Esophagus (tissue), 2 donors: ENCODE data around the gene SPINK14. TPM values are rescaled to one million over a fixed set of nuclear protein-coding genes. Genes with fewer than 3 reads are reported as not detected.

Source experiments
- H3K27ac ChIP-seq, 2 donors: one replicate each; pipeline ENCODE4 v1.5.1; 2013; ENCODE audit warnings: low read depth in 2 of 2, mild to moderate bottlenecking in 2 of 2, inconsistent platforms in 1 of 2, low read length in 1 of 2, moderate library complexity in 1 of 2
- H3K27me3 ChIP-seq, 2 donors: one replicate each; pipeline ENCODE4 v1.6.1; 2013; ENCODE audit warnings: low read length in 2 of 2, control low read depth in 1 of 2, mild to moderate bottlenecking in 1 of 2; ENCODE audit not compliant: insufficient read depth in 2 of 2, control insufficient read depth in 1 of 2
- H3K36me3 ChIP-seq, 2 donors: one replicate each; pipeline ENCODE4 v1.6.1; 2013; ENCODE audit warnings: low read length in 1 of 2; ENCODE audit not compliant: control insufficient read depth in 2 of 2, insufficient read depth in 2 of 2
- H3K4me1 ChIP-seq, 2 donors: one replicate each; pipeline ENCODE4 v1.6.1; 2013; ENCODE audit warnings: low read length in 1 of 2; ENCODE audit not compliant: control insufficient read depth in 2 of 2, insufficient read depth in 2 of 2
- H3K4me3 ChIP-seq, 2 donors: one replicate each; pipeline ENCODE4 v1.5.1; 2013; ENCODE audit warnings: low read length in 2 of 2, mild to moderate bottlenecking in 2 of 2, low read depth in 1 of 2, moderate library complexity in 1 of 2
- H3K9me3 ChIP-seq, 2 donors: one replicate each; pipeline ENCODE4 v1.6.1; 2013; ENCODE audit warnings: mild to moderate bottlenecking in 2 of 2, low read depth in 1 of 2, low read length in 1 of 2, moderate library complexity in 1 of 2; ENCODE audit not compliant: control insufficient read depth in 2 of 2, insufficient read depth in 1 of 2
- WGBS, 2 donors: extraction: QIAGEN DNeasy Blood & Tissue Kit; methylation state at CpG; one replicate each; pipeline ENCODE4 v1.1.7; 2013; 5-methylcytosine and 5-hydroxymethylcytosine counted together
- polyA plus RNA-seq, 2 donors: library from polyadenylated mRNA; stranded (reverse); fragments of 200-250 nt; gene quantifications; one replicate each; pipeline ENCODE4 v1.2.3, GENCODE V29; 2013
- donor health status: healthy with polysubstance abuse.
- donor health status: Bipolar disorder and iron deficiency.

Gene SPINK14
- polyA plus RNA-seq, 2 donors, result not detected

- Histone ChIP-seq H3K4me3 (no peak overlapping the region), H3K36me3 (no peaks in the 10 kb centered on the region), H3K27me3 (no peaks in the 10 kb centered on the region), H3K4me1 (no peaks in the 10 kb centered on the region), H3K9me3 (no peaks in the 10 kb centered on the region), H3K27ac (peak overlapping the region in 1 of 2 donors; percentile 22)
- 53 to 60% methylated on average over 3 of the region's 3 CpGs for WGBS, 2 donors
Observed at GRCh38 chr5:148186248-148187003, 18.1 kb downstream of the SPINK14 start.

- H3K36me3 ChIP-seq, result no peaks in the 10 kb centered on the region
- H3K9me3 ChIP-seq, result no peaks in the 10 kb centered on the region
- no peaks in the 10 kb centered on the region for H3K27me3 ChIP-seq
- WGBS, 2 donors, result 40 to 53% methylated on average over 1 of the region's 1 CpG
- H3K4me1 ChIP-seq, result no peaks in the 10 kb centered on the region
- H3K4me3 ChIP-seq, result no peak overlapping the region
- no peak overlapping the region for H3K27ac ChIP-seq
Observed at GRCh38 chr5:148191010-148191409, 22.7 kb downstream of the SPINK14 start.

- 72 to 90% methylated on average over 1 of the region's 1 CpG for WGBS, 2 donors
- H3K4me1 ChIP-seq, result no peaks in the 10 kb centered on the region
- H3K9me3 ChIP-seq, result no peaks in the 10 kb centered on the region
- H3K4me3 ChIP-seq, result no peak overlapping the region
- no peaks in the 10 kb centered on the region for H3K36me3 ChIP-seq
- H3K27me3 ChIP-seq, result no peaks in the 10 kb centered on the region
- H3K27ac ChIP-seq, result no peak overlapping the region
Observed at GRCh38 chr5:148193202-148193601, 24.9 kb downstream of the SPINK14 start.

DNA sequence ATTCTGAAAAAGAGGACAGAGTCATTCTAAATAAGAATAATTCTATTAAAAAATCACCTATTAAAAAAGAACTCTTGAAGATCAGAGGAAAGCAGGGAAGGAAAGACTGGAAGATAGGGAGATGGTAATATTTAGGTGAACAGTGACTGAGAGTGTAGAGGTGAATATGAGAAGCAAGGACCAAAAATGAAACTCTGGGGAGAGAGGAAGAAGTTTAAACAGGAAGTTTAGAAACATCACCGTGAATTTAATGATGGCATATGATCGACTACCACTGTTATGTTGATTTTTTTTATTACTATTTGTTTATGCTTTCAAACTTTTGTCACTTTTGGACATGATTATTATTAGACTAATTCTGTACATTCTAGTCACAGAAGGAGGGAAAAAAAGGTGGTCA, 32.8 kb downstream of the SPINK14 start:
- H3K36me3 ChIP-seq, result no peaks in the 10 kb centered on the region
- no peaks in the 10 kb centered on the region for H3K9me3 ChIP-seq
- no peaks in the 10 kb centered on the region for H3K4me1 ChIP-seq
- no peaks in the 10 kb centered on the region for H3K27me3 ChIP-seq
- H3K27ac ChIP-seq, result no peak overlapping the region
- no peak overlapping the region for H3K4me3 ChIP-seq
- WGBS, 2 donors, result 70 to 76% methylated on average over 2 of the region's 2 CpGs

- no peaks in the 10 kb centered on the region for H3K4me1 ChIP-seq
- no peaks in the 10 kb centered on the region for H3K36me3 ChIP-seq
- H3K27me3 ChIP-seq, result no peaks in the 10 kb centered on the region
- no peak within 1 kb of the TSS for H3K27ac ChIP-seq
- no peaks in the 10 kb centered on the region for H3K9me3 ChIP-seq
- 86 to 91% methylated on average over 2 of the region's 2 CpGs for WGBS, 2 donors
- no peak within 1 kb of the TSS for H3K4me3 ChIP-seq
Observed at GRCh38 chr5:148202531-148203203, 34.3 kb downstream of the SPINK14 start, which contains the start of gene SPINK6. Gene SPINK6, plus strand, starts transcription at chr5:148203042. Its CDS starts 55 bp downstream, at chr5:148203097.

DNA sequence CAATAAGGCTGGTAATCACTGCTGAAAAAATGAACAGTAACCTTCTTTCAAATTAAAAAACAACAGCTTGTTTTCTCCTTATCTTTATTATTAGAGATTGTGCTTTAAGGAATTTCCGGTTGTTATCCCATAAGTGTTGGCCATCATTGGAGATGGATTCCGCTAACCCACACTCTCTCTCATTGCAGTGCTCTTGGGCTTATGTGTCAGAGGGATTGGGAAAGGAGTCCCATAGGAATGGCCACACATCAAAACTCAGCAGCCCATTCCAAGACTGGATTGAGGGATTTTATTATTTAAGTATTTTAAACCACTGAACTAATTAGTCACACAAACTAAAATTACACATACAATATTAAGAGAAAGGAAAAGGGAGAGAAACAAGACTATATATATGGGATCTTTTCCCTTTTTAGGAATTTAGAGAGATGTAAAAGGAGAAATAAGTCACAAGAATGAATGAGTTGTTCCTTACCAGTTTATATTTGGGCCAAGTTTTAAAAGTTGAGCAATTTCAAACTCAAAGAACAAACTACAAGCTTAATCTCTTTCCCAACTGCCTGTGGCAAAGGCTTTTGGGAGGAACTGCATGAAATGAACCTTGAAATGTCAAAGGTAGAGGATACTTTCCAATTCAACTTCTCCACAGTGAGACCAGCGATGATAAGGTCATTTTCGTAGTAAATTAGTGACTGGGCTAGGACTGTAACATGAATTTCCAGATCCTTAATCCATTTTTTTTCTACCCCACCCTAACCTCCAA, 36.9 kb downstream of the SPINK14 start:
- Histone ChIP-seq H3K4me3 (no peak overlapping the region), H3K9me3 (no peaks in the 10 kb centered on the region), H3K36me3 (no peaks in the 10 kb centered on the region), H3K27me3 (no peaks in the 10 kb centered on the region), H3K4me1 (no peaks in the 10 kb centered on the region), H3K27ac (no peak overlapping the region)
- 67 to 68% methylated on average over 4 of the region's 4 CpGs for WGBS, 2 donors

GRCh38 chr5:148205865-148206264, 37.5 kb downstream of the SPINK14 start:
- WGBS, 2 donors, result 38 to 52% methylated on average over 1 of the region's 1 CpG
- Histone ChIP-seq H3K27ac (no peak overlapping the region), H3K9me3 (no peaks in the 10 kb centered on the region)

DNA sequence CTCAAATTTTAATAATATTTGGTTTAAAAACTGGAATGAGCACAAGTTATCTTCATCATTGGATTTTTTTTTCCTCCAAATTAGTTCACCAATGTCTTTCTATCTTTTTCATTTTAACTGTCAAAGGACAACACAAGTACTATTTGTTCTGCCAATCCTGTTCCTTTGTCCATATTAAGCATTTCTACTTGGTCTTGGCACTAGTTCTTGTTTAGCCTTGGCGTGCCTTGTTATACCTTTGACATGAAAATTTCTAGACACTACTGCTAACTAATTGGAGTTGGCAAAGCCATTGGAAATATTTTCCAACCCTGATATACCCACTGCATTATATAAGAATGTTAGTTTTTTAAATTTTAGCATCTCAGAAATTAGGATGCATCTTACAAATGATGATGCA, 38.3 kb downstream of the SPINK14 start:
- Histone ChIP-seq H3K36me3 (no peaks in the 10 kb centered on the region), H3K27me3 (no peaks in the 10 kb centered on the region), H3K4me3 (no peak overlapping the region), H3K4me1 (no peaks in the 10 kb centered on the region), H3K27ac (no peak overlapping the region), H3K9me3 (no peaks in the 10 kb centered on the region)
- 42 to 55% methylated on average over 1 of the region's 1 CpG for WGBS, 2 donors

More at GRCh38 chr5:148205865-148206264, 37.5 kb downstream of the SPINK14 start:
- H3K27me3 ChIP-seq, result no peaks in the 10 kb centered on the region
- H3K4me1 ChIP-seq, result no peaks in the 10 kb centered on the region
- H3K36me3 ChIP-seq, result no peaks in the 10 kb centered on the region
- no peak overlapping the region for H3K4me3 ChIP-seq

- H3K4me1 ChIP-seq, result no peaks in the 10 kb centered on the region
- no peaks in the 10 kb centered on the region for H3K36me3 ChIP-seq
- H3K4me3 ChIP-seq, result no peak overlapping the region
- no peaks in the 10 kb centered on the region for H3K27me3 ChIP-seq
- H3K27ac ChIP-seq, result peak overlapping the region in 1 of 2 donors; percentile 45
- H3K9me3 ChIP-seq, result no peaks in the 10 kb centered on the region
Observed at GRCh38 chr5:148208226-148208625, 39.9 kb downstream of the SPINK14 start.
